Ishikawa (cell line): ENCODE measurements around the gene RNF111.

Experiments
- CEBPB ChIP-seq: IDR thresholded peaks from 2 replicates; pipeline ENCODE4 v1.6.1; 2012
- CREB1 ChIP-seq: IDR thresholded peaks from 2 replicates; pipeline ENCODE4 v1.6.1; 2012; ENCODE audit warnings: low read depth
- EGR1 ChIP-seq: IDR thresholded peaks from 2 replicates; pipeline ENCODE4 v1.6.1; 2012
- EP300 ChIP-seq: IDR thresholded peaks from 2 replicates; pipeline ENCODE4 v1.6.1; 2012; ENCODE audit warnings: borderline replicate concordance
- FOXM1 ChIP-seq: IDR thresholded peaks from 2 replicates; pipeline ENCODE4 v1.6.1; 2012; ENCODE audit warnings: low read depth, borderline replicate concordance
- MAX ChIP-seq: IDR thresholded peaks from 2 replicates; pipeline ENCODE4 v1.6.1; 2012
- NFIC ChIP-seq: IDR thresholded peaks from 2 replicates; pipeline ENCODE4 v1.6.1; 2012
- RAD21 ChIP-seq: IDR thresholded peaks from 2 replicates; pipeline ENCODE4 v1.6.1; 2012; ENCODE audit warnings: low read depth
- REST ChIP-seq: IDR thresholded peaks from 2 replicates; pipeline ENCODE4 v1.6.1; 2012; ENCODE audit warnings: low read depth, mild to moderate bottlenecking
- TAF1 ChIP-seq: IDR thresholded peaks from 2 replicates; pipeline ENCODE4 v1.6.1; 2012; ENCODE audit warnings: low read depth, mild to moderate bottlenecking
- TCF12 ChIP-seq: IDR thresholded peaks from 2 replicates; pipeline ENCODE4 v1.6.1; 2012; ENCODE audit warnings: low read depth
- TEAD4 ChIP-seq: IDR thresholded peaks from 2 replicates; pipeline ENCODE4 v1.6.1; 2012
- USF1 ChIP-seq: IDR thresholded peaks from 2 replicates; pipeline ENCODE4 v1.6.1; 2012
- YY1 ChIP-seq: IDR thresholded peaks from 2 replicates; pipeline ENCODE4 v1.6.1; 2012; ENCODE audit warnings: low read depth
- ZBTB7A ChIP-seq: IDR thresholded peaks from 2 replicates; pipeline ENCODE4 v1.6.1; 2012; ENCODE audit warnings: low read depth

Gene RNF111

GRCh38 chr15:59022188-59022587 is 34.7 kb downstream of the RNF111 start:
- TF ChIP-seq YY1 (no peak), NFIC (no peak), FOXM1 (no peak), TEAD4 (no peak), USF1 (no peak), CREB1 (no peak), RAD21 (no peak), EGR1 (no peak), REST (no peak)

- no peak for TF ChIP-seq USF1
- no peak for TF ChIP-seq ZBTB7A
- TF ChIP-seq REST, result no peak
- no peak for TF ChIP-seq FOXM1
- TF ChIP-seq MAX, result no peak
- TF ChIP-seq CEBPB, result no peak
- no peak for TF ChIP-seq NFIC
- no peak for TF ChIP-seq TAF1
- no peak for TF ChIP-seq EP300
These were observed 38.7 kb downstream of the RNF111 start for GRCh38 chr15:59026207-59026606.

- TF ChIP-seq RAD21 (no peak), YY1 (no peak), MAX (no peak), ZBTB7A (no peak), TAF1 (no peak), EGR1 (no peak), TCF12 (no peak), TEAD4 (no peak), CEBPB (no peak), FOXM1 (no peak), CREB1 (no peak), NFIC (no peak), REST (no peak), USF1 (no peak), EP300 (no peak)
These were observed 41.0 kb downstream of the RNF111 start for GRCh38 chr15:59028387-59028955.

- no peak for TF ChIP-seq FOXM1
- no peak for TF ChIP-seq USF1
- TF ChIP-seq CEBPB, result no peak
- no peak for TF ChIP-seq TCF12
- no peak for TF ChIP-seq TEAD4
- TF ChIP-seq ZBTB7A, result no peak
- TF ChIP-seq NFIC, result no peak
- TF ChIP-seq REST, result no peak
- TF ChIP-seq YY1, result no peak
- TF ChIP-seq MAX, result no peak
- TF ChIP-seq EGR1, result no peak
These were observed 42.1 kb downstream of the RNF111 start for GRCh38 chr15:59029554-59029953.
